ES-I3 (cell line): ENCODE results near the gene PRPF19.

Experiments used
- H3K36me3 ChIP-seq: 2 replicates; pipeline ENCODE4 v1.6.1; 2013; ENCODE audit warnings: mild to moderate bottlenecking, low read length, control low read depth, moderate library complexity; ENCODE audit not compliant: insufficient read depth
- H3K4me1 ChIP-seq: 2 replicates; pipeline ENCODE4 v1.6.1; 2013; ENCODE audit warnings: mild to moderate bottlenecking, control low read depth, low read length; ENCODE audit not compliant: insufficient read depth
- H3K9ac ChIP-seq: 2 replicates; pipeline ENCODE4 v1.6.1; 2013; ENCODE audit warnings: low read depth, mild to moderate bottlenecking, low read length, moderate library complexity
- H3K9me3 ChIP-seq: 2 replicates; pipeline ENCODE4 v1.6.1; 2013; ENCODE audit warnings: mild to moderate bottlenecking, low read length, moderate library complexity; ENCODE audit not compliant: control insufficient read depth, insufficient read depth

PRPF19 gene

DNA sequence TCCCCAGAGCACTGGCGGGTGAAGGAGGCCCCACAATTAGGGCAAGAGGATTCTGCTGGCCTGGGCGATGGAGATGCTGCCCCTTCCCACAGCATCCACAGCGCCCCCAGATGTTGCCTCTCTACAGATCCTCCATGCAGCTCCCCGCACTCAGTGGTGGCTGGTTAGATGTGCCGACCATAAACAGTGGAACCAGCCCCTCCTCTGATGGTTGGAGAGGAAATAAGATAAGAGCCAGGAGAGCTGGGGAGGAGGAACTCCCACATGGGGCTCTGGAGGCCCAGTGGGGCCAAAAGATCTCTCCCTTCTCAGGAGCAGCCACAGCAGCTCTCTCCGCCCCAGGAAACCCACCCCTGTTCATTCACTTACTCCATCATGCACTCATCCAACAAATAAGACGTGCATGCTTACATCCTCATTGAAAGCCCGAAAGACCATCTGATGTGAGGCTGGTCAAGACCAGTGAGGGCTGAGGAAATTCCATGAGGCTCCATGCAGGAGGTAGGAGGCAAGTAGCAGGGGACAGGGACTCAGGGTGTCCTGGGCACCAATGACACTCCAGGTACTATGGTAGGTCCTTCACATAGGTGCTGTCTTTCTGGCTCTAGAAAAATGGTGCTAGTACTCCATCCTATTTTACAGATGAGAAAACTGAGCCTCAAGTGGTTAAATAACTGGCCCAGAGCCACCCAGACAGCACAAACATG lies 52.1 kb downstream of the PRPF19 start:
- peaks cover 6% of the 10 kb centered on the region for H3K4me1 ChIP-seq
- H3K36me3 ChIP-seq, result peaks cover 5% of the 10 kb centered on the region; the same call in 1 of the 2 replicates
- no peaks in the 10 kb centered on the region for H3K9me3 ChIP-seq
- no peak overlapping the region for H3K9ac ChIP-seq

DNA sequence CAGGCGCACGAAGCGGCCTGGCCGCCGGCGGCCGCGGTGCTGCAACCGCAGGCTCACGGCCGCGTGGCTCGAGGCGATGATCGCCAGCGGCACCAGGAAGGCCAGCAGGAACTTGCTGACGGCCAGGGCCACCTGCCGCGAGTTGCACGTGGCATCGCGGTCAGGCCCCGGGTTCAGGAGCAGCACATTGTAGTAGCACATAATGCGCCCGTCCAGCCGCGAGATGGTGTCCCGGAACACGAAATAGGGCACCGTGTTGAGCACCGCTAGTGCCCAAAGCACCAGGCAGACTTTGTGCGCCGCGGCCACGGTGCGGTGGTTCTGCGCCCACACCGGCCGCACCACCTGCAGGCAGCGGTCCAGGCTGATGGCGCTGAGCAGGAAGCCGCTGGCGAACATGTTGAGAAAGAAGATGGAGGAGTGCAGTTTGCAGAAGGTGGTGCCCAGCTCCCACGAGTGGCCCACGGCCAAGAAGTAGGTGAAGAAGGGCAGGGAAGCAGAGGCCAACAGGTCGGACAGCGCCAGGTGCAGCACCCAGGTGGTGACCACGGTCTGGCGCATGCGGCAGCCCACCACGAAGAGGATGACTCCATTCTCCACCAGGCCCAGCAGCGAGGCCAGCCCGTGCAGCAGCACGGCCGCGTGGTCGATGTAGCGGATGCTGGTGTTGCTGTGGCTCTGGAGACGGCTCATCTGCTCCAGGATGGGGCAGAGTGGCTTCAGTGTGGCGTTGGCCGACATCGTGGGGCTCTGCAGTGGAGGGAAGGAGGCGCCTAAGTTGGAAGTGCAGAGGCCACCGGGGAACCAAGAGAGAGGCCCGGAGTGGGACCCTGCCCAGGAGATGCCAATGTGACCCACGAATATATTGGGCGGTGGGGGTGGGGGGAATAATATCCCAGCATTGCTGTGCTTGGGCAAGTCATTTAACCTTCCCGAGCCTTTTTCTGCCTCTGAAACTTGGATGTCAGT lies 53.1 kb downstream of the PRPF19 start:
- H3K9ac ChIP-seq, result no peak overlapping the region
- H3K4me1 ChIP-seq, result peaks cover 6% of the 10 kb centered on the region
- H3K36me3 ChIP-seq, result peaks cover 5% of the 10 kb centered on the region; the same call in 1 of the 2 replicates
- H3K9me3 ChIP-seq, result no peaks in the 10 kb centered on the region

DNA sequence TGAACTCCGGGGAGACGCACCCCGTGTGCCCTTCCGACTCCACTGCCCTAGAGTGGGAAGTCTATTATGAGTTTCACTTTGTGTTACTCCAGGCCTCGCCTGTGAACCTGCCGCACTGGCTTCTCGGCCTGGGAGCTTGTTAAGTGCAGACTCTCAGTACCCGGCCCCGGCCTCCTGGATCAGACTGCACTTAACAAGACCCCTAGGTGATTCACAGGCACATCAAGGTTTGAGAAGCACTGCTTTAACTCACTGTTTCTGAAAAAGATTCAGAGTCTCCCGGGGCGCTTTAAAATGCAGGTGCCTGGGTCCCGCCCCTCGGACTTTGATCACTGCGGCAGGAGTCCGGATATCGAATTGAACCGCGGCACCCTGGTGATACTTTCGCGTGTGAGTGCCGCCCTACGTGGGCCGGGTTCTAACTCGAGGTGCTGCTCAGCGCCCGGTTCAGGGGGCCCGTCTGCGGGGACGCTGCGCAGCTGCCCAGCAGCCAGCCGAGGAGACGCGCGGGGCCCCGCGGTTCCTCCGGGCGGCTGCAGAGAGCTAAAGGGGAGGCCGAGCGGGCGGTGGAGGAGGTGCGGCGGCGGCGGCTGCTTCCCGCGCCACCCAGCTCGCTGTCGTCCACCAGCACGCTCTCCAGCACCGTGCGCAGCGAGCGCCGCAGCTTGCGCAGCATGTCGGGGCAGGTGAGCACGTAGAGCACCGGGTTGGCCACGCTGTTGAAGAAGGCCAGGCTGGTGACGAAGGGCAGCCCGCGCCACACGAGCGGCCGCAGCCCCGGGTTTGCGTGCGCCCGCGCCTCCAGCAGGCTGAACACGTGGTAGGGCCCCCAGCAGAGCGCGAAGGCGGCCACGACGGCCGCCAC lies 54.0 kb downstream of the PRPF19 start:
- Histone ChIP-seq H3K4me1 (peaks cover 6% of the 10 kb centered on the region), H3K9ac (peak overlapping the region; percentile 30; the same call in 1 of the 2 replicates), H3K9me3 (no peaks in the 10 kb centered on the region), H3K36me3 (peaks cover 5% of the 10 kb centered on the region)

DNA sequence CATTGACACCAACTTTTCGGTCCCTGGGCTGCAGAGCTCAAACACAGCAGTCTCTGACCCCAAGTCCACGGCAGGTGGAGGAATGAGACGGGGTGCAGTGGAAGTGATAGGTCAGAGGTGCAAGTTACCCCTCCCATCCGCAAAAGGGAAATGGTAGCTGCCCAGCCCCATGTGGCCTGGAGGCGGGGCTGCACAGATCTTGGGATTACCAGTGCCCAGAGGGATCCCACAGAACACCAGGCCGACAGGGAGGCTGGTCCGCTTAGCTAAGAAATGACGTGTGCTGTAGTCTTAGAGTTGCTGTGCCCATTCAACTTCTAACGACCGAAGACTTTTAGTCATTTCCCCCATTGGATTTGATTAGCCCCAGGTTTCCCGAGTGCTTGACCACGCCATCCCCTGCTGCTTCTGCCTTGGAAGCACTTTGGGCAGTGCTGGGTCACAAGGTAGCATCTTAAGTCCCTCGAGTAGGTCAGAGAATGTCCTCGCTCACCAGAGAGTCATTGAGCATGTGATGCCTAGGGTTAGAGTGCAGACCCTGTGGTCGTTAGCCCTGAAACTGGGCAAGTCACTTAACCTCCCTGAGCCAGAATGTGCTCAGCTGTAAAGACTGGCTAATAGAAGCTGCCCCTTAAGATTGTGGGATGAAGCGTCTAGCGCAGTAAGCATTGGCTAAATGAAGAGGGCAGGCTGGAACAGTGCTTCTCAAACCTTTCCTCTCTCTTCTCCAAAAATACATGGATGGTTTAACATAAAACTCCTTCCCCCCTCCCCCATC lies 54.9 kb downstream of the PRPF19 start:
- no peaks in the 10 kb centered on the region for H3K9me3 ChIP-seq
- H3K4me1 ChIP-seq, result peaks cover 6% of the 10 kb centered on the region
- peaks cover 5% of the 10 kb centered on the region for H3K36me3 ChIP-seq
- H3K9ac ChIP-seq, result no peak overlapping the region

DNA sequence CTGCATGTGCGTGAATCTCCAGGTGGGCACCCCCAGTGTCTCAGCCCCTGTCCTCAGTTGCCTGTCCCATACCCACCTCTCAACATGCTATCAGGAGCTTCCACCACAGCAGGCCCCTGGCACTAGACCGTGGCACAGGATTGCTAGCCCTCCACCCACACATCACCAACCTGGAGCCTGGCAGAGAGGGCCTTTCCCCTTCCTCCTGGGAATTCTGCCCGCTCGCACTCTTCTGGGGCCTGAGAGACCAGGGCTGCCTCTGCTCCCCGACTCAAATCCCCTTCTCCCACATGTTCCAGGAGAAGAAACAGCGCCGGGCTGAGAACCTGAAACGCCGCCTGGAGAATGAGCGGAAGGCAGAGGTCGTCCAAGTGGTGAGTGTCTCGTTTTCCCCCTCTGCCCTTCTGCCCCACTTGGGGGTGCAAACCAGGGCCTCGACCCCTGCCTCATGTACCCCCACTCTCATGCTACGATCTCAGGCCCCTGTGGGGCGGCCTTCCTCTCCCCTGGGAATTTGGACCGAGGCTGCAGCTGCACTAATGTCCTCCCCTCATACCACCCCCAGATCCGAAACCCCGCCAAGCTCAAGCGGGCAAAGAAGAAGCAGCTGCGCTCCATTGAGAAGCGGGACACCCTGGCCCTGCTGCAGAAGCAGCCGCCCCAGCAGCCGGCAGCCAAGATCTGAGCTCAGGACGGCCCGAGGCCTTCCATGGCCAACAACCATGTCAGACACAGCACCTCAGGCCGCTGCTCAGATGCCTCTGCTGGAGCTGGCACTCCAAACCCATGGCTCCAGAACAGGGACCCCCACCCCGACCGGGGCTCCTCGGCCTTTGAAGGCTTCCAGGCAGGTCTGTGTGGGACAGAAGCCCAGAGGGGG lies 56.5 kb downstream of the PRPF19 start:
- peaks cover 6% of the 10 kb centered on the region for H3K4me1 ChIP-seq

DNA sequence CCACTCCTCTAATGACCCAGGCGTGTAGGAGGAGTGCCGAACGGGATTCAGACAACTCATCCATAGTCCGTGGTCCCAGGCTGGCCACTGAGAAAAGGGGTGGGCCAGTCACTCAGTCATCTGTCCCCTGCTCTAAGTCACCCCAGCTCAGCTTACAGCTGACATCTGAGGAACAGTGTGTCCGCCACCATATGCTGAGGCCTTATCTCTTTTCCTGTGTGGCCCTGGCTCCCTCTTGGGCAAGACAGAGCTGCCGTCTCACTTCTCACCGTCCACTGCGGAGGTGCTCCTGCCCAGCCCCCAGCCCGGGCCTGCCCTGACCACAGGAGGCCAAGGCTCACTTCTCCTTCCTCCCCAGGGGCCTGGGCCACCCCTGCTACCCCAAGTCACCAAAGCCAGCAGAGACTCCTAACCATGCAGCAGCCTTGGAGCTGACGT lies 57.7 kb downstream of the PRPF19 start:
- peaks cover 12% of the 10 kb centered on the region for H3K4me1 ChIP-seq
- H3K9ac ChIP-seq, result no peak overlapping the region
- H3K9me3 ChIP-seq, result no peaks in the 10 kb centered on the region
- H3K36me3 ChIP-seq, result peaks cover 5% of the 10 kb centered on the region

More for the DNA sequence above, 56.5 kb downstream of the PRPF19 start:
- H3K9me3 ChIP-seq, result no peaks in the 10 kb centered on the region
- no peak overlapping the region for H3K9ac ChIP-seq
- H3K36me3 ChIP-seq, result peaks cover 5% of the 10 kb centered on the region

DNA sequence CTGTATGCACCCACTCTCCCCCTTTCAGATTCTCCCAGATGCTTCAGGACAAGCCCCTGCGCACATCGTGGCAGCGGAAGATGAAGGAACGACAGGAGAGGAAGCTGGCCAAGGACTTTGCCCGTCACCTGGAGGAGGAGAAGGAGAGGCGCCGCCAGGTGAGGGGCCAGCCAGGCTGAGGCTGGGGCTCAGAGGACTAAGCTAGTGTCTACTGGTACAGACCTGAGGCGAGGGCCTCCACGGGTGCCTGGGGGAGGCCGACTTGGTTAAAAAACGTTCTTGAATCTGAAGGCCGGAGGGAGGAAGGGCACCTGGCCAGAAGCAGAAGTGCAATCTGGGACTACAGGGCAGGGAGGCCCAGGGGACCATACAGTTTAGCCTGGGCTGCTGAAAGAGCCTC lies 58.5 kb downstream of the PRPF19 start:
- H3K9ac ChIP-seq, result no peak overlapping the region
- peaks cover 15% of the 10 kb centered on the region for H3K4me1 ChIP-seq
- H3K36me3 ChIP-seq, result peaks cover 5% of the 10 kb centered on the region
- no peaks in the 10 kb centered on the region for H3K9me3 ChIP-seq

DNA sequence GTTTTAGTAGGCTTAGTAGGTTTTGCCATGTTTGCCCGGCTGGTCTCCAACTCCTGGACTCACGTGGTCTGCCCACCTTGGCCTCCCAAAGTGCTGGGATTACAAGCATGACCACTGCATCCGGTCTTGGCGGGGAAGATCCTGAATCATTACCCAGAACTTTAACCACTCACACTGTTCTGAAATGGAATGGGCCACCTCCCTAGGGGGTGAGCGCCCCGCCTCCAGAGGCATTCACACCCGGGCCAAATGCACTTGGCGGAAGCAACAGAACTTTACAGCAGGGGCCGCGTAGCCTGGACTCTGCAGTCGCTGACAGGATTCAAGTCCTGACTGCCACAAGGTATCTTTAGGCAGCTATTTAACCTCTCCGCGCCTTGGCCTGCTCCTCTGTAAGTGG lies 59.1 kb downstream of the PRPF19 start:
- H3K36me3 ChIP-seq, result peaks cover 5% of the 10 kb centered on the region
- peaks cover 15% of the 10 kb centered on the region for H3K4me1 ChIP-seq

DNA sequence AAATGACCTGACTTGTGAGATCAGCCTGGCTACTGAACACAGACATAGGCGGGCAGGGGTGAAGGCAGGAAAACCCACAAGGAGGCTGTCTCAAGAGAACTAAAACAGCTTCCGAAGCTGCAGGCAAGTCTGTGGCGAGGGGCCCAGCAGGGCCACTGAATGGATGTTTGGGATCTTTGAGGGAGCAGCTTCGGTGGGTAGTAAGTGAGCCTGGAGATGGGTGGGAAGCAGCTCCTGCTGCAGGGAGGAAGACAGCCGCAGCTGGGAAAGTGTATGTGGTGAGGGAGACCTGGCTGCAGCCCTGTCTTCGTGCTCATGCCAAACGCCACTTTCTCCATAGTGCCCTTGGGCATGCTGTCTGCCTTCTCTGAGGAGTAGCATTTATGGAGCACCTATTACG lies 61.0 kb downstream of the PRPF19 start:
- Histone ChIP-seq H3K36me3 (no peaks in the 10 kb centered on the region; the same call in 1 of the 2 replicates), H3K4me1 (peaks cover 16% of the 10 kb centered on the region), H3K9ac (no peak overlapping the region), H3K9me3 (no peaks in the 10 kb centered on the region)

More for the DNA sequence above, 59.1 kb downstream of the PRPF19 start:
- Histone ChIP-seq H3K9me3 (no peaks in the 10 kb centered on the region), H3K9ac (no peak overlapping the region)

DNA sequence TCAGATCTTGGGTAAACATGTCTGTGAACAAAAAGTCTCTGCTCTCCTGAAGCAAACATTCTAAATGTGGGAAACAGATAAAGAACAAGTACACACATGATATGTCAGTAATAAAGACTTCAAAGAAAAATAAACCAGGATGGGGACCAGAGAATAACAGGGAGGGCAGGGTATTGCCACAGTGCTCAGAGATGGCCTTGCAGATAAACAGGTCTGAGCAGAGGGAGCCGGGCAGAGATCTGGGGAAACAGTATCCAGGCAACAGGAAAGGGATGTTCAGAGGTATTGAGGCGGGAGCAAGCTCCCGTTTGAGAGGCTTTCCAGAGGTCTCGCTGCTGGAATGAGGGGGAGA lies 61.5 kb downstream of the PRPF19 start:
- Histone ChIP-seq H3K9me3 (no peaks in the 10 kb centered on the region), H3K4me1 (peaks cover 16% of the 10 kb centered on the region), H3K9ac (no peak overlapping the region), H3K36me3 (no peaks in the 10 kb centered on the region; the same call in 1 of the 2 replicates)

DNA sequence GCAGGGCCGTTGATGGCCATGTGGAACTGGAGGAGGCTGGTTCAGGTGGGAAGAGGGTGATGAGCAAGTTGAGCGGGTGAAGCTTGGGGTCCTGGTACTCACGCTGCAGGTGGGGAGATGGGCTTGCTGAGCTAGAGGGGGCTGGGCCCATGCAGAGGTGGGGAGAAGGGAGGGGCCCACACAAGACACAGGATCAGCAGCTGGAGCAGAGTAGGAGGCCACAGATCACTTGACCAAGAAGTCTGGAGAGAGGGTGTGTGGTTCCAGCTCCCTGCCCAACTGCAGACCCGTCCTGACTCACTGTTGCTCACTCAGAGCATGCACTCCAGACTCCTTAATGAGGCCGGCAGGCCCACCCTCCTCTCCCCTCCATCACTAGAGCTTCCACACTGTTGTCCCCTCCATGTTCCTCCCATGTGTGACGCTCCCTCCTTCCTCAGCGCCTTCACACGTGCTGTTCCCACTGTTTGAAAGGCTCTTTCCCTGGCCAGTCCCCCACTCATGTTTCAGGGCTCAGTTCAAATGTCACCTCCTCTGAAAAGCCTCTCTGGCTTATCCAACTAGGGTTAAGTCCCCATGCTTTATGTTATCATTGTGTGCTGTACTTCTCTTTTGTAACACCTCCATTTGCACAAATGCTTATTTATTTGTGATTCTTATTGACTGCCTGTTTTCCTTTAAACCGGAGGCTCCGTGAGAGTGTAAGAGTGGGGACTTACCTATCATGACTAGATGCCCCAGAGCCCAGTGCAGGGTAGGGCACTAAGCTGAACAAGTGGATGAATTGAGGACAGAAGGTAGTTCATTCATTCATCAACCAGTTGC lies 62.1 kb downstream of the PRPF19 start:
- H3K9ac ChIP-seq, result no peak overlapping the region; the same call in 1 of the 2 replicates
- no peaks in the 10 kb centered on the region; the same call in 1 of the 2 replicates for H3K36me3 ChIP-seq
- H3K9me3 ChIP-seq, result no peaks in the 10 kb centered on the region
- H3K4me1 ChIP-seq, result peaks cover 16% of the 10 kb centered on the region
